NCI-H1105 (cell line): Measurements from ENCODE around the gene PIP4K2A.

Experiments used
- DNase-seq: peaks from one replicate; lab custom pipeline; 2025; lab: John Stamatoyannopoulos, UW

PIP4K2A gene

DNA sequence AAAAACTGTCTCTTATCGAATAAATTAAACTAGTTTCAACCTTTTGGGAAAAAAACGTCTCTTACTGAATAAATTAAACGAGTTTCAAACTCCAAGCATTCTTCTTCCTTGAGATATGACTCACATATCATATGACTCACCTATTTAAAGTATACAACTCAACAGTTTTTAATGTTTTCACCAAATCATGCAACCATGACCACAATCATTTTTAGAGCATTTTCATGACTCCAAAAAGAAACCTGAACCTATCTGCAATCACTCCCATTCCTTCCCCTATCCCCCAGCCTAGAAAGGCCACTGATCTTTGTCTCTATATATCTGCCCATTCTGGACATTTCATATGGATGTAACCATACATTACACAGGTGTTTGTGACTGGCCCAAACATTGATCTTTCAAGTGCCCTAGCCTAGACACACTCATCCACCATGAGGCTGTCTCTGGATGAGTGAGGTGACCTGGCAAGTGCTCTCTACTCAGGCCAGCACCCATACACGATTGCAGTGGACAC, 115.3 kb downstream of the PIP4K2A start:
- DNase-seq = no peak

DNA sequence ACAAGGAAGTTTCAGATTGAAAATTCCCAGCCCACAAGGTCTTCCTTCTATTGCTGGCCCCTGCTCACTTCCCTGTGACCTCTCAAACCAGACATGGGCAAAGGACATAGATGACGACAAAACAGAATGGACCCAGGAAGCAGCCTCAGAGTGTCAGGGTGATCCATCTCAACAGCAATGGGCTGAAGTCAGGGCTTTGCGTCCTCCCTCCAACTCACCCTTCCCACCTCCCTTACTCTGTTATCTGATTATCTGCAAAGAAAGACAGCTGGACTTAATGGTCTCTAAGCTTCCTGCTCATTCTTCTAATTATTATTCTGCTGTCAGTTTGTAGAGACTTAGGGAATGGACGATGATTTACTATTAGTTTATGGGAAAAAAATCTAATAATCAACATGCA, 115.9 kb downstream of the PIP4K2A start:
- no peak for DNase-seq

DNA sequence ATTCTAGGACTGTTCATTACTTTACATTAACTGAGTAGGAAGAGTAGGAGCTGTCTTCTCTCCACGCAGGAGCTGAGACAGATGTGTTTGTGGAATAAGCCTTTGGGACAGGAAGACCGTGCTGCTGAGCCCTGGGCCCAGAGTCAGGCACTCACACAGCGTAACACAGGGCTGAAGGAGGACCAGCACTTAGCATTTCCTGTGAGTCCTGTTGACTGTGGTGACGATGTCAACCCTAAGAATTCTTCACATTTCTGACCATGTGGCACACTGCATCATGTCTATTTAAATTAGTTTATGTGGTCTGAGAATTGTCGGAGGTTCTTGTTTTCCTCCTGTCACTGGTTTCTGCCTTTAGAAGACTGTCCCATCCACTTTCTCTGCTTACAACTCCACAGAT, 117.2 kb downstream of the PIP4K2A start:
- no peak for DNase-seq

DNA sequence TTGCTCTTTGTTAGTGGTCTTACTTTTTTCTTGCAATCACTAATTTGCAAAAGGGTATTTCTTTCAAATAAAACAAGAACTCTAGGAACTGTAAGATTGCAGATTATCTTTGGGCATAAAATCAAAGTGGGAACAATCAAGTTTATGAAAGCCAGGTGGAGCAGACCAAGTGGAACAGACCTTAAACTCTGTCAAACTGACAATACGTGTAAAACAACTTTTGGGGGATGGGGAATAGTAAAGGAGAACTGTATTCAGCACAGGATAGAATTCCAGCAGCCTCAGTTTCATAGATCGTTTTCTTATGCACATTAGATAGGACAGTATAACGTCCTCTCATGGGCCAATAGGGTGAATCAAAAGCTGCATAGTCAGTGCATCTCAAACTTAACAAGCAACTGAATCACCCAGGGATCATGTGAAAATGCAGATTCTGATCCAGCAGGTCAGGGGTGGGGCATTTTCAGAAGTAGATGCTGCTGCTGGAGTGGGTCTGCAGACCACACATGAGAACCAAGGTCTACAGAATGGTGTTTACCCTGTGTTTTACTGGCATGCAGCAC, 120.7 kb downstream of the PIP4K2A start:
- no peak for DNase-seq

DNA sequence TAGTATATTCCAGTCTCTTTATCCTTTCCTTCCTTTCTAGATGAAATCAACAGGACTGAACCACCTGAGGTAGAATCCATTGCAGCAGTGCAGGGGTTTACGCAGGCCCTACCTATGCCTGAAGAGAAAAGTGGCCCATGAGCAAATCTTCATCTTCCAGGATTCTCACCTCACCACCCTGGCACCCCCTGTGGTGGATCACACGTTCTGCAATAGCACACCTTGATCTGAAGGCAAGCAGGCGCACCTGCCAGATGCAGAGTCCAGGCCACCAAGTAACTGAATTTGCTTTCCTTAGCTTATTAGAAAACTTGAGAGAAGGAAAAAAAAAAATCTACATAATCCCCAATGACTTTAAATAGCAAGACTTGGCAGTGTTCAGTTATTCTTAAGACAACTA, 121.4 kb downstream of the PIP4K2A start:
- no peak for DNase-seq

DNA sequence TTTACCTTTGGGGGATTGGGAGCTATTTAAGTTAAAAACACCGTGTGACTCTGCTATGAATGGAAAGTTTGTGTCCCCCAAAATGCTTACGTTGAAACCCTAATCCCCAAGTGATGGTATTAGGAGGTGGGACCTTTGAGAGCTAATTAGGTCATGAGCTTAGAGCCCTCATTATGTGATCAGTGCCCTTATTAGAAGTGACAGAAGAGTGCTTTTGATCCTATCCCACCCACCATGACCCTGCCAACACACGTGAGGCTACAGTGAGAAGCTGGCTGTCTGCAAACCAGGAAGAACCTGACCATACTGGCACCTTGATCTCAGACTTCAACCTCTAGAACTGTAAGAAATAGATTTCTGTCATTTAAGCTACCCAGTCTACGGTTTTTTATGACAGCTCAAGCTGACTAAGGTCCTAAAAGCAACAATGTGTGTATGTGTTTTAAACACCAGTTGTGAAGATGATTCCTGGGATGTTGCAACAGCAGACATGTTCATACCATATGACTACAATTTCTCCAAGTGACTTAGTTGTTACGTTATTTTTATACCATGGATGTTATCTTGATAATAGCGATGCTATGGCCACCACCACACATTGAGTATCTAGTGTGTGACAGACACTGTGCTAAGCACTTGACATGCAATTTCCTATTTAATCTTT, 124.4 kb downstream of the PIP4K2A start:
- DNase-seq = no peak

DNA sequence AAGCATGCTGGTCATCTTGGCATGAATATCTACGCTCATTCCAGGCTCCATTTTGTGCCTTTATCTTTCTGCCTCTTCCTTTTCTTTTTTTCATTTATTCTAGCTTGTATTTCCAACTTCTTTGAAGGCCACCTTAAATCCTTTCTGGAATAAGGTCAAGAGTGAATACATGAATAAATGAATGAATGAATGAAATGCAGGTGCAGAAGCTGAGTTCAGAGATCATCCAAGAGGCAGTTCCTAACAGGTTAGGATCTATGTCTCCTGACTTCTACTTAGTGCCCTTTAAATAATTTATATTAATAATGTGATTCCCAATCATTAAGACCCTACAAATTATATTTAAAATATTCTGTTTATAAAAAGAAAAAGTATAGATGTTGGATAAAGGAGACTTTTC, 125.9 kb downstream of the PIP4K2A start:
- DNase-seq = no peak

DNA sequence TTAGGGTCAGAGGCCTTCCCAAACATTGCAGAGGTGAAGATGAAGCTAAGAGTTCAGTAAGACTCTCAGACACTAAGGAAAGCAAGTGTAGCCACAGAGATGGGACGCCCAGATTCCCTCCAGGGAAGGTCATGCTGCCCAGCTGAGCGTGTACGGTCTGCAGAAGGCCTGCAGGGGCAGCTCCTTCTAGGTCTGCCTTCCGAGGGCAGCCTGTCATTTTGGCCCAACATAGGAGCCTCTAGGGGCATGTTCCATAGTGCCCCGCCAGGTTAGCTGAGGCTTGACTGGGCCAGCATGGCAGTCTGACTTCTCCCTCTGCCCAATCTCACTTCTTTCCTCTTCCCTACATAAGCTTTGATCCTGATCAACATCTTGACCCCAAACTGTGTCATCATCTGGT, 130.7 kb downstream of the PIP4K2A start:
- no peak for DNase-seq

DNA sequence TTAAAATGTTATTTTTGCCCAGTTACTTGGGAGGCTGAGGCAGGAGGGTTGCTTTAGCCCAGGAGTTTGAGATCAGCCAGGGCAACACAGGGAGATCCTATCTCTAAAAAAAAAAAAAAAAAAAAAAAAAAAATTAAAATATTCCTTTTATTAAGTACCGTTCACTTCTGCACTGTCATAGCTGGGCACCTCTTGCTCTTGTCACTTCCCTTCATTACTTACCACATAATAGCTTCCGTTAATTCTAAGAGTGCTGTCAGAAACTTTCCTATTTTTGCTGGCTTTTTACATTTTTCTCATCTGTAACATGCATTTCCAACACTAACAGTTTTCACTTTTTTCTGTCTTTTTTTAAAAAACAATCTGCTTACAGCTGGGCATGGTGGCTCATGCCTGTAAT, 132.9 kb downstream of the PIP4K2A start:
- DNase-seq = no peak

DNA sequence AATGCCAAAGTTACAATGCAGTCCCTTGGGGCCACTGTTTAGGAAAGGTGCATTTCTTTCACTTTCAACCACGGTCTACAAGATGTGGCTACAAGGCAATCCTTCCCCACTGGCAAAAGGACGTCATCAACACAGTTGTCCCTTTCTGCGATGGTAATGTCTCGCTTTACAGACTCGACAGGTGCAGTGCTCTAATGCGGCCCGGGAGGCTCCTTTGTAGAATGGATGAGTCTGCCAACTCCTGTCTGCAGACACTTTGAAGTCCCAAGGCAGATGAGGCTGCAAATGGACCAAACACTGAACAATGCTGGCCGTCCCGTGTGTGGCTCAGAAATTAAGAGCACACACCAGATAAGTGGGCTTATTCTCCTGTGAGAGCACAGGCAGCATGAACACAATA, 133.7 kb downstream of the PIP4K2A start:
- peak; percentile 63 for DNase-seq

DNA sequence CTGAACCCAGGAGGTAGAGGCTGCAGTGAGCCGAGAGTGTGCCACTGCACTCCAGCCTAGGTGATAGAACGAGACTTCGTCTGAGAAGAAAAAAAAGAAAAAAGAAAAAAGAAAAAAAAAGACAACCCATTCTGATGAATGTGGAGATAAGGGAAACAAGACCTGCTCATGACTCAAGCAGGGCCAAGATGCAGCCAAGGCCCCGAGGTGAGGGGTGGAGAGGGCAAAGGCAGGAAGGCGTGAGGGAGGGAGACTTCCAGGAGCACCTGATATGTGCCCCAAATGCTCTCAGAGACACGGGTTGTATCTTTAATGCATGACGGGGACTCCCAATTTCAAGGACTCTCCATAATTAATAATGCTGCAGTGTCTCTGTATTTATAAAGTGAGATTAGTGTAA, 134.6 kb downstream of the PIP4K2A start:
- DNase-seq = no peak

DNA sequence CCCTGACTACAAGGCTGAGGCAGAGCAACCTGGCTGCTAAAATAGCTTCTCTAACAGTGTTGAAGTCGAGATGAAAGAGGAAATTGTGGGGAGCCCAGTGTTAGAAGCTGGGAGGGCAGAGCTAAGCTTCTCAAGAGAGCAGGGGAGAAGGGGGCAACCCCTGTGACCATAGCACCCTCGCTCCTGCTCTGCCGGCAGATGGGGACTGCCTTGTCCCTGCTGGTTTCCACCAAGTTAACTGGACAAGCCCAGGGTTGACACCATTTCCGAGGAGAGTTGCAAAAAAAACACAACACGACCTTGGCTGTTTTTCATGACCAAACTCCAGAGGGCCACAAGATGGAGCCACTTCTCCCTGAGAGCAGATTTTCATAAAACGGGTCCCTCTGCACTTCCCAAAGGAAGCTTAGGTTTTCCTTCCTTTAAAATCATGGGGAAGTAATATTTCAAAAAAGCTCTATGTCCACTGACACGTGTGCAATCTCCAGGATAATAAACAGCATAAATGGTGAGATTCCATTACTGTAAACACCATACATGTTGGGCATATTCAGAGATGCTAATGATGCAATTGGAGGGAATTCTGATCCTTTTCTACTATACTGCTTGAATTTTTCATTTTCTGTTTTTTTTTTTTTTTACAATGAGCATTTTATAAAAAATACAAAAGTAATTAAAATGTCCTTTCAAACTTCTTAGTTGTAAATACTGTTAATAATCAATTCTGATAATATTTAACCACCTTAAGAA, 140.4 kb downstream of the PIP4K2A start:
- no peak for DNase-seq

DNA sequence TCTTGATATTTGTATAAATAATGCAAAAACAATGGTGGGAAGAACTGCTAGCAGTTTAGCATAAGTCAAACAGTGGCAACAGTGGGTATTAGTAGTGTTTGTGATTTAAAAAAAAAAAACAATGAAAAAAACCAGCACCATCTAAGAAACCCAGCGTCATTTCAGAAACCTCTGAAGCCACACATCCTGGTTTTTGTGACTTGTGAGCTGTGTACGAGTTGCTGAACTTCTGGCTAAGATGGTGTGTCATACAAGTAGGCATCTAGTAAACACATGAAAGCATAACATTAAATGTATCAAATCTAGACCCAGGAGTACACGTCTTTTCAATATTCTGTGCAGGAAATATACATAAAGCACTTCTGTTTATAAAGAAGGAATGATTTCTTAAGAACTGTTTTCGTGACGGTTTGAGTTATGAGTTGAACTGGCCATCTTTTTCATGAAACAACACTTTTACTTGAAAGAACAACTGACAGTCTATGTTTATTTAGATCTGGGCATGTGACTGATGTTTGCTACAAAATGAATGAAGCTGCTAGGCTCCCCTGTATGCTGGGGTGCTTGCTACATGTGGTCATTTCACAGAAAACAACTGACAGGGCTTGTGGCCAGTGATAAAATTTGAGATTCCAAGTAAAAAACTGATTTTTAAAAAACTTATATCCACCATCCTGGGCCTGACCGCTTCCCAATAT, 143.5 kb downstream of the PIP4K2A start:
- no peak for DNase-seq

DNA sequence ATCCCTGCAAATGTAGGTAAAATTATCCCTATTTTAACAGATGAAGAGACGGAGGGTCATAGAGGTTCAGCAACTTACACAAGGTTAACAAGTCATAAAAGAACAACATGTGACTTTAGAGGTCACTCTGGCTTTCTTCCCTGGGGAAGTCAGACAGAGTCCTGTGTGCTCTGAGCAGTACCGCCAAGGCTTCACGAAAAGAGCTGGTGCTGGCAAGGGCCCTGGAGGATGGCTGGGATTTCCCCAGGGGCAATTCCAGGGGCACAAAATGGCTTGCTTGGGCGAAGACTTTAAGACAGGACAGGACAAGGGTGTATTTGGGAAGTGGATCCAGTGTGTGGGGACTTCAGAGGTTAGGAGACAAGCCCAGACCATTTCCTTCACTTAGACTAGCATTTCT, 144.1 kb downstream of the PIP4K2A start:
- DNase-seq = no peak

DNA sequence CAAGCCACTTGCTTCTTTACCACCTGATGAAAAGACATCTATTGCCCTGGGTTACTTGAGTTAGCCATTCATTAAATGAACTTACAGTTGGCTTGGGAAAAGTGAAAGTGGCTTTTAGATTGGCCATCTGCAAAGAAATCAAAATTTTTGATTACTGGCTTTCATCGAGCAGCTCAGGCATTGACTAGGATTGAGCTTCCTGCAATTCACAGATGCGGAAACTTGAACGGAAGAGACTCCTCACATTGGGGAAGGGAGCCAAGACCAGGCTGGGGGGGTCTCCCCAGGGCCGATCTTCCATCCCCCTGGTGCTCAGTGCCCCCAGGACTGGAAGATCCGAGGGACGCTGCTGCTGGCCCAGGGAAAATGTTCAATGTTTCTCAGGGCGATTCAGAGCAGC, 145.4 kb downstream of the PIP4K2A start:
- no peak for DNase-seq

DNA sequence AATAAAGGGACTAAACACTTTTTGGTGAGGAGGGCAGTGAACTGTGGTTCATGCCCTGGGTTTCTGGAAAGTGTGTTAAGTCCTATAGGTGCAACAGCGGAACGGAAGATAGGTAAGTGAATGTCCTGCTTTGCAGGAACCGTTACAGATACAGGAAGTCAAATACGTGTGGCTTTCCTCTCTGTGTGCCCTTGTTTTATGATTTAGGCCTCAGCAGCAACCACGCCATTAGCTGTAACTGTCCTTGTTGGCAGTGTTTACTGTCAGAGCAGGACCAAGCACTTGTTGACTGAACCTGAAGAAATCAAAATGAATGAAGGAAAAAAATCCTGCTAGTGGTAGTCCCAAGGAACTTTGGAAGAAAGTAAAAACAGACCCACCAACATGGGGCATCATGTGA, 150.3 kb downstream of the PIP4K2A start:
- no peak for DNase-seq

DNA sequence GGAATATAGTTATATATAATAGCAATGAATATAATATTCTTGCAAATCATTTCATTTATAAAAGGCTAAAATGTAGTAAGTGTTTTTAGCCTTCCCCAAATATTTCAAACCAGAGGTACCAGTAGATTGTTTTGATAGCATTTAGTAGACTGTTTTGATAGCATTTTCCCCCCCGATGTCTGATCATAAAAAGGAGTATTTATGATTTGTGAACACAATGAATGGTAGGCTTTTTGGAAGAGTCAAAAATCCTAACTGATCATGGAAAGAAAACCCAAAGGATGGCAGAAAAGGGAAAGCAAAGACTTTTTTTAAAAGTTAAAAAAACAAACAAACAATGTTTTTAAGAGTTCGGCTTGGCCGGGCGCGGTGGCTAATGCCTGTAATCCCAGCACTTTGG, 152.5 kb downstream of the PIP4K2A start:
- no peak for DNase-seq

DNA sequence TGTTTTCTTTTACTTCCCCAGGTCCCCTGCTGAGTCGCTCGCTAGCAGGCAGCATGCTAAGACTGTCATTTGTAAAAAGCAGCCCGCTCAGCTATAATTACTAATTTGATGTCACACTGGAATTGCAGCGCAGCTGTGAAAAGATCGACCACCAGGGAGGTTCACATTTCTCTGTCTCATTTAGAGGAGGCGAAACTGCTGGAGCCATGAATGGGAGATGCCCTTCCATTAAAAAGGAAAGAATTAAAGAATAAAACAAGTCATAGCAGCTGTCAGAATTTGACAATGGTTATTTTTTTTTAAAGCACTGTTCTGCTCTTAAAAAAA, 153.5 kb downstream of the PIP4K2A start:
- DNase-seq = no peak

DNA sequence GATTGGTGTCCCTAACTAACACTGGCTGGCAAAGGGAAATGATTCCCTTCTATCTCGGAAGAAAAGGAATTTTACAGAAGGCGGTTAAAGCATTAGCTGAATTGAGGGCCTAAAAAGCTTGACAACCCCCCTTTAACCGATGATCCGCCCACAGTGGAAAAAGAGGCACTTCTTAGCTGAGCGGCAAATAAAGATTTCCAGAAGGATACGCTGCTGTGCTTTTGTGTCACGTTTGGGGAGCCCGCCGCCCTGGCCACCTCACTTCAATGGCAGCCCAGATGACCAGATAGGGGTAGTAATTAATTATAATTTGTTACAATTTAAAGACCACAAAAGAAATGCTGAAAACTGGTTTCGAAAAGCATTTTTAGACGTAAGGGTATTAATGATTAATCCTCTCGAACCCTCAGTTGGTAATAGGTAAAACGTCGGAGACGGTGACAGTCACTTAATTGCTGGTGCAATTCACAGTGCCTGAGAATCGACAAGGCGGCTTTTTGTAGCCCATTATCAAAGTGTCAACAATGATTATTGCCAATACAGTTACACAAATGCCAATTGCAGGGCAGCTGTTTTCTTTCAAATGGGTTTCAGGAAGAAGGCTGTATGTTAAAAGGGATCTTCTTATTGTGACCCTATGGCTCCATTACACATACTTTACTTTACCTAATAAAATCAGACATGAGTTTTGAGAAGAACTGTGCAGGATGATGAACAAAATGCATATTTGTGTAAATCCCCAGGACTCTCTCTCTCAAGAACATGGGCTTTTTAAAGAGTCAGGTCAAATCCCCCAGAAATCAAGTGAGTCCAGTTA, 154.1 kb downstream of the PIP4K2A start:
- DNase-seq = no peak

DNA sequence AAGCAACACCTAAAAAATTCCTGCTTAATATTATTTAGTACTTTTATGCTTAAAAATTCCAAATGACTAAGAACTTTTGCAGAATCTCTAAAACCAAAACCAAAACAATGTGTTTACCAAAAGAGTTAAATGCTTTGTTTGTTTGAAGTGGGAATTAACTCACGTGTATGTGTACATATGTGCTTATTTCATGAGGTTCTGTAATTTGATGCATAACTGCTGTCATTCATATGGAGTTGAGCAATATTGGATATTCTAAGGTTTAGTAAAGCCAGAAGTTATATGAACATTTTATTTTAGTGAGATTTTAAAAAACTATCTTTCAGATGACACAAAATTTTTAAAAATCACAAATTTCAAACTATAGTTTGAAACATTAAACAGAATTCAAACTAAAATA, 157.1 kb downstream of the PIP4K2A start:
- no peak for DNase-seq

DNA sequence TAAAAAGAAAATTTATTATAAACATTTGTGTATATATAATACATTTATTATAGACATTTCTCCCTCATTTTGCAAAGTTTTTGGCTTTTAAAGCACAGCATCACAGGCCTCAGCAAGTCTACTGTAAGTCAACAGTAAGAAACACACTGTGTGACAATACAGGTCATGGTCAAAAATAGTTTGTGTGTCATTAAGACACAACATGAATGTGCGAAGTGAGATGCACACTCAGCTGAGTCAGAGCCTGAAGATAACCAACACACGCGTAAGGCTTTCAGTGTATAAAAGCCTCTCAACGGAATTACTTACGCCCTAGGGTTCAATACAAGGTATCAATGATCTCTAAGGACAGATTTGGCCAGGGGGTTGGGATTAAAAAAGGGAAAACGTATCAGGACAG, 157.6 kb downstream of the PIP4K2A start:
- DNase-seq = no peak
